K562 (cell line): Measurements from ENCODE around the gene WDR86. TPM values are rescaled to one million over a fixed set of nuclear protein-coding genes. Genes with fewer than 3 reads are reported as not detected.

Source experiments
- ATAC-seq: fragments of 200-7000 bp; cut with Tn5 transposase; 3 replicates; pipeline ENCODE4 v1.9.1; 2020; ENCODE audit warnings: moderate library complexity
- BruUV-seq: library from RNA; stranded (reverse); fragments of 400-500 nt; replicated peaks from 2 replicates; lab custom pipeline; 2021; lab: Mats Ljungman, UMichigan
- CTCF ChIA-PET: fragments of 300-600 bp; formaldehyde crosslinking; extraction: SDS; loops from one replicate; lab custom pipeline; 2021; ENCODE audit warnings: low intra/inter-chr PET ratio; lab: Yijun Ruan, JAX
- POLR2A ChIA-PET: fragments of 300-600, 350-650 bp; sonication (Branson Sonifier 250); formaldehyde crosslinking; extraction: SDS; loops from one replicate; lab custom pipeline; 2021; ENCODE audit warnings: antibody characterized with exemption, inconsistent platforms; lab: Yijun Ruan, JAX
- DNase-seq, 4 experiments: peaks; one replicate each; pipeline versions ENCODE4 v3.0.0 to v3.0.0-alpha.2; 2011 to 2018; ENCODE audit warnings: low spot score in 3 of 4, mixed read lengths in 3 of 4; ENCODE audit errors: extremely low read depth in 1 of 4
- FAIRE-seq: peaks from 2 replicates; lab custom pipeline; 2011; peaks lifted over from hg19 to GRCh38; lab: Jason Lieb, UNC
- H2AFZ ChIP-seq: 2 replicates; pipeline ENCODE4 v1.6.0; 2011; ENCODE audit warnings: low read depth, low read length, control low read depth, inconsistent platforms
- H3K27ac ChIP-seq: fragments of 200-600 bp; 3 replicates; pipeline ENCODE4 v1.8.0; 2011; ENCODE audit warnings: low read depth, mild to moderate bottlenecking, control low read depth, inconsistent platforms, low read length, moderate library complexity, mixed read lengths; ENCODE audit errors: extremely low read depth
- H3K27me3 ChIP-seq, 2 experiments: fragments of 300-600 bp in 1 of 2; 2 replicates in 1 of 2; 3 replicates in 1 of 2; pipeline versions ENCODE4 v1.6.0 to v1.8.0; 2011; ENCODE audit warnings: inconsistent platforms in 2 of 2, low read length in 2 of 2, mild to moderate bottlenecking in 1 of 2, mixed read lengths in 1 of 2, moderate library complexity in 1 of 2; ENCODE audit not compliant: control insufficient read depth in 2 of 2, insufficient read depth in 2 of 2
- H3K36me3 ChIP-seq: fragments of 300-600 bp; 3 replicates; pipeline ENCODE4 v1.8.0; 2011; ENCODE audit warnings: mild to moderate bottlenecking, low read length, inconsistent platforms; ENCODE audit not compliant: control insufficient read depth, insufficient read depth
- H3K4me1 ChIP-seq, 2 experiments: fragments of 200-600 bp in 1 of 2; replicated peaks in 1 of 2; 2 replicates in 1 of 2; 3 replicates in 1 of 2; pipeline versions ENCODE4 v1.5.1 to v1.8.0; 2011; ENCODE audit warnings: inconsistent platforms in 2 of 2, low read length in 2 of 2, mild to moderate bottlenecking in 1 of 2, mixed read lengths in 1 of 2, moderate library complexity in 1 of 2; ENCODE audit not compliant: control insufficient read depth in 2 of 2, insufficient read depth in 2 of 2
- H3K4me2 ChIP-seq: 2 replicates; pipeline ENCODE4 v1.6.1; 2011; ENCODE audit warnings: low read length, control low read depth, inconsistent platforms, mixed read lengths; ENCODE audit not compliant: insufficient read depth
- H3K4me3 ChIP-seq: fragments of 200-600 bp; sonication (generic), shearing (Covaris generic); 2 replicates; pipeline ENCODE4 v1.5.1; 2016; ENCODE audit warnings: control low read depth, inconsistent platforms
- H3K79me2 ChIP-seq: fragments of 200-600 bp; 3 replicates; pipeline ENCODE4 v1.8.0; 2011; ENCODE audit warnings: low read length, inconsistent platforms; ENCODE audit not compliant: control insufficient read depth, insufficient read depth
- H3K9ac ChIP-seq, 2 experiments: 2 replicates each; pipeline versions ENCODE4 v1.6.0 to v1.6.1; 2011; ENCODE audit warnings: low read depth in 2 of 2, low read length in 2 of 2, control low read depth in 1 of 2, inconsistent platforms in 1 of 2, mild to moderate bottlenecking in 1 of 2, mixed read lengths in 1 of 2; ENCODE audit not compliant: insufficient read depth in 1 of 2
- H3K9me1 ChIP-seq: one replicate; pipeline ENCODE4 v1.6.0; 2011; ENCODE audit warnings: inconsistent platforms, mild to moderate bottlenecking, low read length, moderate library complexity; ENCODE audit not compliant: control insufficient read depth, insufficient read depth
- H3K9me3 ChIP-seq: replicated peaks from 2 replicates; pipeline ENCODE4 v1.5.1; 2011; ENCODE audit warnings: low read depth, low read length, inconsistent platforms; ENCODE audit not compliant: control insufficient read depth, insufficient read depth
- H4K20me1 ChIP-seq: replicated peaks from 2 replicates; pipeline ENCODE4 v1.6.1; 2011; ENCODE audit warnings: low read length, inconsistent platforms, mixed read lengths; ENCODE audit not compliant: control insufficient read depth, insufficient read depth
- BCOR ChIP-seq: fragments of 450-650 bp; IDR thresholded peaks from 2 replicates; pipeline ENCODE4 v1.6.1; 2016
- BMI1 ChIP-seq: fragments of 150-350 bp; IDR thresholded peaks from 2 replicates; pipeline ENCODE4 v1.6.1; 2014; ENCODE audit warnings: low read length
- ETV5 ChIP-seq: sonication (generic); formaldehyde crosslinking; IDR thresholded peaks from 2 replicates; pipeline ENCODE4 v1.4.0; 2020; ENCODE audit warnings: low read depth, mild to moderate bottlenecking, missing genetic modification reagents
- FOXA3 ChIP-seq, 2 experiments: fragments of 450-650 bp in 1 of 2; sonication (generic) in 1 of 2; formaldehyde crosslinking; IDR thresholded peaks in 1 of 2; conservative IDR thresholded peaks in 1 of 2; 2 replicates each; pipeline versions ENCODE4 v1.4.0 to v1.8.0; 2020 to 2022; ENCODE audit warnings: mild to moderate bottlenecking in 2 of 2, missing genetic modification reagents in 1 of 2
- MTA2 ChIP-seq: fragments of 450-650 bp; IDR thresholded peaks from 2 replicates; pipeline ENCODE4 v1.6.1; 2016; ENCODE audit warnings: low read depth
- MYNN ChIP-seq, 2 experiments: sonication (generic); formaldehyde crosslinking in 1 of 2; IDR thresholded peaks; 2 replicates each; pipeline versions ENCODE4 v1.5.0 to v1.6.1; 2016 to 2020; ENCODE audit warnings: antibody characterized with exemption in 1 of 2, missing genetic modification reagents in 1 of 2
- NCOA2 ChIP-seq, 2 experiments: fragments of 450-650 bp; IDR thresholded peaks; 2 replicates each; pipeline ENCODE4 v1.6.1; 2018; ENCODE audit warnings: mild to moderate bottlenecking in 2 of 2, moderate library complexity in 1 of 2; ENCODE audit not compliant: partially characterized antibody in 2 of 2
- REST ChIP-seq, 2 experiments: fragments of 450-650 bp; formaldehyde crosslinking in 1 of 2; IDR thresholded peaks; 2 replicates each; pipeline versions ENCODE4 v1.4.0 to v1.6.1; 2014 to 2020; ENCODE audit warnings: mild to moderate bottlenecking in 2 of 2, borderline replicate concordance in 1 of 2, low read depth in 1 of 2
- TRIM28 ChIP-seq: fragments of 450-650 bp; IDR thresholded peaks from 2 replicates; pipeline ENCODE4 v1.6.1; 2017
- ZNF699 ChIP-seq: fragments of 250-450 bp; sonication (Bioruptor Pico); IDR thresholded peaks from 2 replicates; pipeline ENCODE4 v1.8.0; 2021; ENCODE audit warnings: mild to moderate bottlenecking, moderate library complexity; ENCODE audit not compliant: insufficient replicate concordance
- WGBS: fragments of 100-300 bp; shearing (Covaris generic); methylation state at CpG from one replicate; pipeline ENCODE4 v1.1.6; 2016; ENCODE audit warnings: low coverage, mixed read lengths; ENCODE audit not compliant: insufficient coverage; ENCODE audit errors: missing lambda C conversion rate; 5-methylcytosine and 5-hydroxymethylcytosine counted together
- in situ Hi-C: fragments of 300-500 bp; cut with MboI; formaldehyde crosslinking; loops from 4 replicates; pipeline ENCODE4 v1.15.0; 2018; ENCODE audit warnings: inconsistent platforms, mixed read lengths
- intact Hi-C: fragments of 100-400 bp; cut with micrococcal nuclease; formaldehyde crosslinking; loops from 2 replicates; pipeline ENCODE4 v1.14.2; 2022
- polyA plus RNA-seq, 8 experiments: library from polyadenylated mRNA; depleted of rRNA in 4 of 8; stranded (reverse) in 5 of 8; unstranded in 3 of 8; fragments of >200 nt; fragmentation: Nextera tagmentation in 2 of 8; fragmentation: Illumina TruSeq in 1 of 8; extraction: Ambion mirVana in 2 of 8; extraction: Trizol in 1 of 8; gene quantifications; 2 replicates each; pipeline versions ENCODE4 v1.2.1 to v1.2.3, GENCODE V29; 2011 to 2014; ENCODE audit warnings: inconsistent platforms in 1 of 8, missing spikeins in 1 of 8
- total RNA-seq, 7 experiments: library from RNA; depleted of rRNA in 6 of 7; stranded (reverse); fragments of >200 nt in 6 of 7; fragmentation: Illumina TruSeq in 2 of 7; extraction: Trizol in 2 of 7; gene quantifications; 2 replicates each; pipeline versions ENCODE4 v1.2.1 to v1.2.3, GENCODE V29; 2011 to 2021; ENCODE audit warnings: low replicate concordance in 1 of 7

WDR86 gene
- total and polyA plus RNA-seq, 9 of the 15 experiments (the other 6 are each of a cell fraction or from before 2014, with no cell fraction given) = 0.24 TPM; not detected in 8

- ATAC-seq (no peak), DNase-seq (no peak), FAIRE-seq (no peak)
- BruUV-seq = no TSS peak
- Histone ChIP-seq H2AFZ (no peak overlapping the region), H3K79me2 (no peaks in the 10 kb centered on the region), H3K27ac (no peak overlapping the region), H3K4me2 (no peak overlapping the region), H3K9me3 (no peaks in the 10 kb centered on the region), H3K27me3 (peaks cover 0 to 8% of the 10 kb centered on the region in 2 experiments; a peak in 1 of 5 replicates), H3K9ac (no peak overlapping the region), H3K4me1 (peaks cover 0 to 42% of the 10 kb centered on the region in 2 experiments; a peak in 3 of 5 replicates), H3K4me3 (no peak overlapping the region), H4K20me1 (0 out of 2 replicates have a peak, but pooled peaks cover 5% of the 10 kb centered on the region), H3K9me1 (no peaks in the 10 kb centered on the region), H3K36me3 (peaks cover 37% of the 10 kb centered on the region; the same call in 1 of the 3 replicates)
- intact Hi-C loops = no loop called here
- POLR2A ChIA-PET = interaction anchor here (0.6 kb wide), 2 partner anchors 11 to 20 kb away, joined by 3 read pairs; no protein-coding TSS in a partner anchor
- CTCF ChIA-PET = no interaction called here
- in situ Hi-C loops = no loop called here
- 66% methylated on average over 12 of the region's 12 CpGs for WGBS
- TF ChIP-seq BMI1 = no peak
- no peak for TF ChIP-seq ZNF699 (CRISPR knock-in tag)
- no peak for TF ChIP-seq ETV5 (CRISPR knock-in tag)
- TF ChIP-seq BCOR = no peak
- no peak for TF ChIP-seq MTA2
- TF ChIP-seq MYNN (IDR thresholded peaks at IDR 0.05) = no peak
- no peak for TF ChIP-seq MYNN (CRISPR knock-in tag; IDR thresholded peaks at IDR 0.05)
- no peak for TF ChIP-seq REST (IDR thresholded peaks at IDR 0.05; ENCODE audit: borderline replicate concordance)
- no peak for TF ChIP-seq REST (CRISPR knock-in tag; IDR thresholded peaks at IDR 0.05; ENCODE audit: low read depth)
- no peak for TF ChIP-seq TRIM28
- no peak for TF ChIP-seq NCOA2 (IDR thresholded peaks at IDR 0.05; ENCODE audit: partially characterized antibody in 2 of 2)
- TF ChIP-seq FOXA3 (CRISPR knock-in tag; conservative IDR thresholded peaks at IDR 0.05 in 1 of 2, IDR thresholded peaks at IDR 0.05 in 1 of 2) = no peak
Observed at GRCh38 chr7:151377406-151377805, 32.4 kb downstream of the WDR86 start.
